Heart left ventricle (tissue), 16 donors: ENCODE measurements around the gene MXRA7. TPM values are rescaled to one million over a fixed set of nuclear protein-coding genes. Genes with fewer than 3 reads are reported as not detected.
"Not testable (repeated sequence)": the region's sequence is repeated elsewhere in the genome, so short reads cannot be mapped to it uniquely, and the experiment has no call there.

Experiments used
- ATAC-seq, 4 donors: fragments of 200-7000 bp; cut with Tn5 transposase; one replicate each; pipeline ENCODE4 v1.9.1; 2020 to 2022; ENCODE audit warnings: moderate library complexity in 4 of 4, mild to moderate bottlenecking in 3 of 4, moderate number of reproducible peaks in 1 of 4
- DNase-seq, 5 donors: peaks; one replicate each; pipeline ENCODE4 v3.0.0-alpha.2; 2020
- H3K27ac ChIP-seq, 12 donors: fragments of 200-600 bp; sonication (generic) in 4 of 12; one replicate each; pipeline versions ENCODE4 v1.5.0 to v1.8.0; 2016 to 2022; ENCODE audit warnings: mild to moderate bottlenecking in 2 of 12
- H3K27me3 ChIP-seq, 9 donors: fragments of 200-600 bp; sonication (generic) in 2 of 9; one replicate each; pipeline versions ENCODE4 v1.5.1 to v1.8.0; 2016 to 2022; ENCODE audit warnings: mild to moderate bottlenecking in 3 of 9
- H3K36me3 ChIP-seq, 9 donors: fragments of 200-600 bp; sonication (generic) in 2 of 9; one replicate each; pipeline versions ENCODE4 v1.5.0 to v1.8.0; 2018 to 2022; ENCODE audit warnings: mild to moderate bottlenecking in 2 of 9
- H3K4me1 ChIP-seq, 12 donors: fragments of 200-600 bp; sonication (generic) in 4 of 12; one replicate each; pipeline versions ENCODE4 v1.5.0 to v1.8.0; 2016 to 2022; ENCODE audit warnings: mild to moderate bottlenecking in 3 of 12
- H3K4me3 ChIP-seq, 12 donors: fragments of 200-600 bp; sonication (generic) in 4 of 12; one replicate each; pipeline versions ENCODE4 v1.5.0 to v1.8.0; 2017 to 2022; ENCODE audit warnings: mild to moderate bottlenecking in 9 of 12, moderate library complexity in 4 of 12
- H3K9me3 ChIP-seq, 12 donors: fragments of 200-600 bp; sonication (generic) in 4 of 12; one replicate each; pipeline versions ENCODE4 v1.5.0 to v1.8.0; 2016 to 2022; ENCODE audit warnings: mild to moderate bottlenecking in 1 of 12
- POLR2A ChIP-seq, 2 donors: fragments of 450-650 bp; IDR thresholded peaks; one replicate each; pipeline ENCODE4 v1.6.1; 2017; ENCODE audit warnings: antibody characterized with exemption in 2 of 2, mild to moderate bottlenecking in 2 of 2, moderate library complexity in 2 of 2
- WGBS, 4 donors: extraction: QIAGEN DNeasy Blood & Tissue Kit in 2 of 4; methylation state at CpG; one replicate each; pipeline versions ENCODE4 v1.1.5 to v1.1.7; 2013 to 2018; 5-methylcytosine and 5-hydroxymethylcytosine counted together
- intact Hi-C, 10 donors: fragments of 100-400 bp; cut with DNase I; formaldehyde crosslinking; loops; one replicate each; pipeline versions ENCODE4 v1.11.1 to v1.14.2; 2022
- polyA plus RNA-seq, 2 donors: library from polyadenylated mRNA; stranded (reverse); fragments of 200-250 nt; gene quantifications; one replicate each; pipeline ENCODE4 v1.2.3, GENCODE V29; 2013
- total RNA-seq, 9 donors: library from RNA; depleted of rRNA in 2 of 9; stranded (reverse); fragments of >200 nt in 2 of 9; fragmentation: NEBNext Ultra II Directional in 3 of 9; extraction: Animal tissue kit (Norgen Biotek cat#: 25700) in 3 of 9; gene quantifications; one replicate each; pipeline versions ENCODE4 v1.1.0 to v1.2.4, GENCODE V29; 2016 to 2023
- TF ChIP-seq, protein P1 (sequence below), 12 donors: fragments of 200-600 bp; sonication (generic) in 4 of 12; IDR thresholded peaks; one replicate each; pipeline versions ENCODE4 v1.5.0 to v1.8.0; 2018 to 2022; ENCODE audit warnings: antibody characterized with exemption in 12 of 12, mild to moderate bottlenecking in 5 of 12
- donor health status: ischemic (EF 13 %, LVEDD 7.1; RV severe dilation, severe dysfunction).
- donor health status: healthy with polysubstance abuse.
- donor health status: DM: no; HTN: yes; CAD: no.
- donor health status: DM: no; HTN: no; CAD: no.
- donor health status: ischemic (EF 25% LVEDD 6.9; RV normal size, moderate dysfunction).
- donor health status: ischemic (EF 25% LVEDD 5.7; RV mildly dilated, moderate dysfunction).
- donor health status: healthy.
- donor health status: DM: yes; HTN: yes; CAD: no.
- donor health status: ischemic (EF 35%, LVEDD 5.7; RV mildly dilated, moderate dysfunction).
- donor health status: nonischemic (EF 11% LVEDD 7.7; RV severe dilation, severe dysfunction).
- donor health status: DM: yes; HTN: yes; CAD: no.
- donor health status: PGD.
- donor health status: ischemic (EF 29% LVEDD 5.4; RV normal size, mild dysfunction).
- donor health status: nonischemic (EF 23%, LVEDD 6.1; RV moderate dilation, normal function).

The MXRA7 gene
- total and polyA plus RNA-seq, 11 donors = 240 to 539 (median 460) TPM

DNA sequence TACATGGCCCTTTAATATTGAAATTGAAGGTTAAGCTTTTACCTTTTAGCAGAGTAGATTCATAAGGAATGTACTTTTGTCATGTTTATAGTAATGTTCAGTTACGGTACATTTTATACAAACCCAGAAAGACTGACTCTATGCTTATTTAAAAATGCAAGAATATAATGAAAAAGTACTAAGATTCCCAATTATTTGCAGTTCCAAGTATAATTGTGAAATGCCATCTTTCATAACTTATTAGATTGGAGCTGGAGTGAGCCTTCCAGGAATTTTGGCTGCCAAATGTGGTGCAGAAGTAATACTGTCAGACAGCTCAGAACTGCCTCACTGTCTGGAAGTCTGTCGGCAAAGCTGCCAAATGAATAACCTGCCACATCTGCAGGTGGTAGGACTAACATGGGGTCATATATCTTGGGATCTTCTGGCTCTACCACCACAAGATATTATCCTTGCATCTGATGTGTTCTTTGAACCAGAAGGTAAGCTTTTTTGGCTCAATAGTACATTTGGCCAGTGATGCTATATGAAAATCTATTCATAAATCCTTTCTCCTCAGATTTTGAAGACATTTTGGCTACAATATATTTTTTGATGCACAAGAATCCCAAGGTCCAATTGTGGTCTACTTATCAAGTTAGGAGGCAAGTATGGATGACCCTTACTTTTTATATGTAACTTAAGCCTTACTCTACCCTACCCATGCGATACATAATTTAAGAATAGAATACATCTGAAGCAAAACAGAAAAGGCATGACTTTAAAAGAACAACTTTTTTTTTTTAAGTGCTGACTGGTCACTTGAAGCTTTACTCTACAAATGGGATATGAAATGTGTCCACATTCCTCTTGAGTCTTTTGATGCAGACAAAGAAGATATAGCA lies 22.2 kb upstream of the MXRA7 start:
- intact Hi-C loops = loop anchor here in 1 of 10 donors (10.0 kb wide), 1 partner anchor 48 kb away; no protein-coding TSS in a partner anchor
- peaks cover 0 to 72% (median 58%) of the 10 kb centered on the region in 9 donors for H3K36me3 ChIP-seq
- DNase-seq (no peak), ATAC-seq (no peak)
- H3K4me1 ChIP-seq = peaks cover 5 to 73% (median 47%) of the 10 kb centered on the region in 12 donors
- no peak for TF ChIP-seq POLR2A (IDR thresholded peaks at IDR 0.05)
- TF ChIP-seq, protein P1, sequence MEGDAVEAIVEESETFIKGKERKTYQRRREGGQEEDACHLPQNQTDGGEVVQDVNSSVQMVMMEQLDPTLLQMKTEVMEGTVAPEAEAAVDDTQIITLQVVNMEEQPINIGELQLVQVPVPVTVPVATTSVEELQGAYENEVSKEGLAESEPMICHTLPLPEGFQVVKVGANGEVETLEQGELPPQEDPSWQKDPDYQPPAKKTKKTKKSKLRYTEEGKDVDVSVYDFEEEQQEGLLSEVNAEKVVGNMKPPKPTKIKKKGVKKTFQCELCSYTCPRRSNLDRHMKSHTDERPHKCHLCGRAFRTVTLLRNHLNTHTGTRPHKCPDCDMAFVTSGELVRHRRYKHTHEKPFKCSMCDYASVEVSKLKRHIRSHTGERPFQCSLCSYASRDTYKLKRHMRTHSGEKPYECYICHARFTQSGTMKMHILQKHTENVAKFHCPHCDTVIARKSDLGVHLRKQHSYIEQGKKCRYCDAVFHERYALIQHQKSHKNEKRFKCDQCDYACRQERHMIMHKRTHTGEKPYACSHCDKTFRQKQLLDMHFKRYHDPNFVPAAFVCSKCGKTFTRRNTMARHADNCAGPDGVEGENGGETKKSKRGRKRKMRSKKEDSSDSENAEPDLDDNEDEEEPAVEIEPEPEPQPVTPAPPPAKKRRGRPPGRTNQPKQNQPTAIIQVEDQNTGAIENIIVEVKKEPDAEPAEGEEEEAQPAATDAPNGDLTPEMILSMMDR (IDR thresholded peaks at IDR 0.05) = no peak
- no peaks in the 10 kb centered on the region for H3K9me3 ChIP-seq
- H3K4me3 ChIP-seq = peak overlapping the region in 1 of 12 donors; percentile 100
- no peaks in the 10 kb centered on the region for H3K27me3 ChIP-seq
- WGBS, 4 donors = 54 to 75% (median 66%) methylated on average over 3 of the region's 3 CpGs
- peak overlapping the region in 1 of 12 donors; percentile 99 for H3K27ac ChIP-seq

DNA sequence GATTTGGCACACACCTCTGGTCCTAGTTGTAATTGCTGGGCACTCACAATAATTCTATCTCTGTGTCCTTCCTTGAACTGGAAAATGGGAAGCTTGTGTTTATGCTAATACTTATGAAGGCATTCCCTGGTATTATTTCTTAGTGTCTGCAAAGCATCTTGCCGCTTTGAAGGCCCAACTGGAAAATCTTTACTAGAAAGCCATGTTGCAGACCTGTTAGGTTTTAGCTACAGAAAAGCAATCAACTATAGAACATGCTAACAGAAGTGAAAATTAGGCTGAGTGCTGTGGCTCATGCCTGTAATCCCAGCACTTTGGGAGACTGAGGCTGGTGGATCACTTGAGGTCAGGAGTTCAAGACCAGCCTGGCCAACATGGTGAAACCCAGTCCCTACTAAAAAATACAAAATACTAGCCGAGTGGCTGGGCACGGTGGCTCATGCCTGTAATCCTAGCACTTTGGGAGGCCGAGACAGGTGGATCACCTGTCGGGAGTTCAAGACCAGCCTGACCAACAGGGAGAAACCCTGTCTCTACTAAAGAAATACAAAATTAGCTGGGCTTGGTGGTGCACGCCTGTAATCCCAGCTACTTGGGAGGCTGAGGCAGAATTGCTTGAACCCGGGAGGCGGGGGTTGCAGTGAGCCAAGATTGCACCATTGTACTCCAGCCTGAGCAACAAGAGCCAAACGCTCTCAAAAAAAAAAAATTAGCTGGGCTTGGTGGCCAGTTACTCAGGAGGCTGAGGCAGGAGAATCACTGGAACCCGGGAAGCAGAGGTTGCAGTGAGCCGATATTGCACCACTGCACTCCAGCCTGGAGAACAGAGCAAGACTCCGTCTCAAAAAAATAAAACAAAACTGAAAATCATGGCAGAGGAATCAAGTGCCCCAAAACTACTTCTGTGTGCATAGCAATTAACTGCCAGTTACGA lies 21.3 kb upstream of the MXRA7 start:
- not testable (repeated sequence) for H3K9me3 ChIP-seq, DNase-seq, ATAC-seq, H3K27me3 ChIP-seq, H3K4me3 ChIP-seq
- Histone ChIP-seq H3K36me3 (peaks cover 0 to 72% (median 58%) of the 10 kb centered on the region in 9 donors), H3K27ac (peak overlapping the region in 2 of 12 donors; percentile 3 to 45), H3K4me1 (peaks cover 5 to 81% (median 53%) of the 10 kb centered on the region in 12 donors)
- 83 to 88% (median 87%) methylated on average over 13 of the region's 13 CpGs for whole genome bisulfite sequencing, 4 donors
- intact Hi-C loops = loop anchor here in 1 of 10 donors (10.0 kb wide), 1 partner anchor 47 kb away; no protein-coding TSS in a partner anchor

- peaks cover 6 to 77% (median 48%) of the 10 kb centered on the region in 12 donors for H3K4me1 ChIP-seq
- DNase-seq = no peak
- intact Hi-C loops = loop anchor here in 4 of 10 donors (5.0 to 10.0 kb wide), 3 partner anchors 54 to 171 kb away; a partner anchor contains a TSS
- H3K4me3 ChIP-seq = peak overlapping the region in 11 of 12 donors; percentile 71 to 99 (median 89)
- no peak for ATAC-seq
- H3K27me3 ChIP-seq = no peaks in the 10 kb centered on the region
- H3K9me3 ChIP-seq = no peaks in the 10 kb centered on the region
- peaks cover 0 to 65% (median 52%) of the 10 kb centered on the region in 9 donors for H3K36me3 ChIP-seq
- H3K27ac ChIP-seq = peak overlapping the region; percentile 96 to 100 (median 98)
- TF ChIP-seq, protein P1 (IDR thresholded peaks at IDR 0.05) = no peak
- 62 to 71% (median 67%) methylated on average over 18 of the region's 18 CpGs for whole genome bisulfite sequencing, 4 donors
These were observed 17.1 kb upstream of the MXRA7 start for GRCh38 chr17:76727745-76728456.
